Ishikawa (cell line): Measurements from ENCODE around the gene STAG1.

Experiments
- CREB1 ChIP-seq: IDR thresholded peaks from 2 replicates; pipeline ENCODE4 v1.6.1; 2012; ENCODE audit warnings: low read depth
- EP300 ChIP-seq: IDR thresholded peaks from 2 replicates; pipeline ENCODE4 v1.6.1; 2012; ENCODE audit warnings: borderline replicate concordance
- TAF1 ChIP-seq: IDR thresholded peaks from 2 replicates; pipeline ENCODE4 v1.6.1; 2012; ENCODE audit warnings: low read depth, mild to moderate bottlenecking
- TCF12 ChIP-seq: IDR thresholded peaks from 2 replicates; pipeline ENCODE4 v1.6.1; 2012; ENCODE audit warnings: low read depth
- TEAD4 ChIP-seq: IDR thresholded peaks from 2 replicates; pipeline ENCODE4 v1.6.1; 2012
- YY1 ChIP-seq: IDR thresholded peaks from 2 replicates; pipeline ENCODE4 v1.6.1; 2012; ENCODE audit warnings: low read depth
- ZBTB7A ChIP-seq: IDR thresholded peaks from 2 replicates; pipeline ENCODE4 v1.6.1; 2012; ENCODE audit warnings: low read depth
- TF ChIP-seq, protein P1 (sequence below): IDR thresholded peaks from 2 replicates; pipeline ENCODE4 v1.6.1; 2012

DNA sequence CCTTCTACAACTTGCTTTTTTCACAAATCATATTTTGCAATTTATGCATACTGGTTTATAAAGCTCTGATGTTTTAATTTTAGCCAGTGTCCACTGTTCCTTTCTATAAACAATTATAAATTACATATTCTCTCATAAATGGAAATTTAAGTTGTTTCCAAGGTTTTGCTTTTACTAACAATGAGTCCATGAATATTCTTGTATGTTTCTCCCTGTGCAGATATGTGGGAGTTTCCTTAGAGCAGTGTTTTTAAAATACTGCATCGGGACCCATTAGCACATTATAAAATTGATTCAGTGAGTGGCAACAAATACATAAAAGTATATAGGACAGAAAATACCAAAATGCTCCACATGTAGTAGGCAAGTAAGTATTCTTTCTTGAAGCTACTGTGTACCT is 266.4 kb downstream of the STAG1 start:
- TF ChIP-seq YY1 (no peak), EP300 (no peak), TCF12 (no peak), TAF1 (no peak), TEAD4 (no peak), CREB1 (no peak), ZBTB7A (no peak)
- TF ChIP-seq, protein P1, sequence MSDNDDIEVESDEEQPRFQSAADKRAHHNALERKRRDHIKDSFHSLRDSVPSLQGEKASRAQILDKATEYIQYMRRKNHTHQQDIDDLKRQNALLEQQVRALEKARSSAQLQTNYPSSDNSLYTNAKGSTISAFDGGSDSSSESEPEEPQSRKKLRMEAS: no peak
